ENCODE measurements around the gene EFNA5. TPM values are rescaled to one million over a fixed set of nuclear protein-coding genes. Genes with fewer than 3 reads are reported as not detected.
A peak's percentile ranks its signal among the peaks of the same experiment; 100 is the strongest.

Gene EFNA5
- total RNA-seq, 1 experiment from 2014 or later: 42.7 TPM

GRCh38 chr5:107338335-107338734 lies 332.4 kb downstream of the EFNA5 start:
- Histone ChIP-seq H3K27me3 (ENCODE audit: insufficient read depth, low read depth) (no peaks in the 10 kb centered on the region), H3K9me3 (ENCODE audit: insufficient read depth, low read depth) (no peaks in the 10 kb centered on the region), H3K27ac (no peak overlapping the region), H3K36me3 (ENCODE audit: low read depth) (no peaks in the 10 kb centered on the region), H3K4me3 (no peak overlapping the region), H3K9me2 (ENCODE audit: insufficient read depth) (no peaks in the 10 kb centered on the region; the same call in 1 of the 2 replicates), H2AFZ (no peak overlapping the region), H3K4me2 (no peak overlapping the region), H3K4me1 (replicated peaks; ENCODE audit: insufficient read depth) (0 out of 2 replicates have a peak, but pooled peaks cover 5% of the 10 kb centered on the region), H3K79me2 (ENCODE audit: low read depth) (no peaks in the 10 kb centered on the region), H4K20me1 (ENCODE audit: insufficient read depth) (no peaks in the 10 kb centered on the region), H3F3A (ENCODE audit: insufficient read depth, low read depth) (no peaks in the 10 kb centered on the region)
- intact Hi-C loops (cut with micrococcal nuclease; ENCODE audit: unreplicated experiment): no loop called here
- no peak for DNase-seq
- TF ChIP-seq EZH2 (IDR thresholded peaks at IDR 0.05; ENCODE audit: low read depth) (no peak), CTCF (conservative IDR thresholded peaks at IDR 0.05) (no peak)
- BruUV-seq (replicated peaks): no TSS peak
- ChIA-PET POLR2A (ENCODE audit: unreplicated experiment) (interaction anchor here (0.7 kb wide), 1 partner anchor 86 kb away, joined by 3 read pairs; no protein-coding TSS in a partner anchor), CTCF (no interaction called here)

GRCh38 chr5:107337281-107337680 lies 333.5 kb downstream of the EFNA5 start:
- H3F3A ChIP-seq (ENCODE audit: insufficient read depth, low read depth): no peaks in the 10 kb centered on the region
- no peaks in the 10 kb centered on the region for H3K36me3 ChIP-seq (ENCODE audit: low read depth)
- ChIA-PET POLR2A (ENCODE audit: unreplicated experiment) (no interaction called here), CTCF (interaction anchor here (0.7 kb wide), 1 partner anchor 18 kb away, joined by 5 read pairs; no protein-coding TSS in a partner anchor)
- no peaks in the 10 kb centered on the region for H3K27me3 ChIP-seq (ENCODE audit: insufficient read depth, low read depth)
- H2AFZ ChIP-seq: no peak overlapping the region
- no peaks in the 10 kb centered on the region for H3K9me3 ChIP-seq (ENCODE audit: insufficient read depth, low read depth)
- H4K20me1 ChIP-seq (ENCODE audit: insufficient read depth): no peaks in the 10 kb centered on the region
- H3K4me3 ChIP-seq: no peak overlapping the region
- H3K4me1 ChIP-seq (replicated peaks; ENCODE audit: insufficient read depth): 0 out of 2 replicates have a peak, but pooled peaks cover 5% of the 10 kb centered on the region
- TF ChIP-seq EZH2 (IDR thresholded peaks at IDR 0.05; ENCODE audit: low read depth) (no peak), CTCF (conservative IDR thresholded peaks at IDR 0.05) (no peak)
- no peaks in the 10 kb centered on the region; the same call in 1 of the 2 replicates for H3K9me2 ChIP-seq (ENCODE audit: insufficient read depth)
- no peak overlapping the region for H3K4me2 ChIP-seq
- peak in 1 of 2 experiments; percentile 41 for DNase-seq
- intact Hi-C loops (cut with micrococcal nuclease; ENCODE audit: unreplicated experiment): no loop called here
- no TSS peak for BruUV-seq (replicated peaks)
- H3K27ac ChIP-seq: no peak overlapping the region
- no peaks in the 10 kb centered on the region for H3K79me2 ChIP-seq (ENCODE audit: low read depth)

- H3K9me2 ChIP-seq (ENCODE audit: insufficient read depth): no peaks in the 10 kb centered on the region; the same call in 1 of the 2 replicates
- H3K27ac ChIP-seq: no peak overlapping the region
- ChIA-PET POLR2A (ENCODE audit: unreplicated experiment) (no interaction called here), CTCF (no interaction called here)
- no peaks in the 10 kb centered on the region for H3K4me1 ChIP-seq (replicated peaks; ENCODE audit: insufficient read depth)
- H4K20me1 ChIP-seq (ENCODE audit: insufficient read depth): no peaks in the 10 kb centered on the region
- H3K36me3 ChIP-seq (ENCODE audit: low read depth): no peaks in the 10 kb centered on the region
- no peak overlapping the region for H3K4me3 ChIP-seq
- TF ChIP-seq EZH2 (IDR thresholded peaks at IDR 0.05; ENCODE audit: low read depth) (no peak), CTCF (conservative IDR thresholded peaks at IDR 0.05) (no peak)
- DNase-seq: no peak
- no peaks in the 10 kb centered on the region for H3F3A ChIP-seq (ENCODE audit: insufficient read depth, low read depth)
- H3K27me3 ChIP-seq (ENCODE audit: insufficient read depth, low read depth): no peaks in the 10 kb centered on the region
- BruUV-seq (replicated peaks): no TSS peak
- no peak overlapping the region for H3K4me2 ChIP-seq
- intact Hi-C loops (cut with micrococcal nuclease; ENCODE audit: unreplicated experiment): no loop called here
- no peaks in the 10 kb centered on the region for H3K79me2 ChIP-seq (ENCODE audit: low read depth)
- H3K9me3 ChIP-seq (ENCODE audit: insufficient read depth, low read depth): no peaks in the 10 kb centered on the region; the same call in 1 of the 2 replicates
- H2AFZ ChIP-seq: no peak overlapping the region
Measured at GRCh38 chr5:107331882-107332281, 338.9 kb downstream of the EFNA5 start.

Measured in PC-9 (cell line).